Spleen (tissue), 11 donors: Measurements from ENCODE around the gene HTATSF1. TPM values are rescaled to one million over a fixed set of nuclear protein-coding genes. Genes with fewer than 3 reads are reported as not detected.

ENCODE experiments used
- DNase-seq: peaks from one replicate; pipeline ENCODE4 v3.0.0-alpha.2; 2020
- H3K27ac ChIP-seq, 8 donors: fragments of 200-600 bp; sonication (generic) in 7 of 8; 1 replicate in 4 of 8; 2 replicates in 4 of 8; pipeline versions ENCODE4 v1.5.0 to v1.8.0; 2016 to 2021; ENCODE audit warnings: inconsistent platforms in 4 of 8, mild to moderate bottlenecking in 4 of 8, moderate library complexity in 1 of 8
- H3K27me3 ChIP-seq, 7 donors: fragments of 200-600 bp; sonication (generic) in 6 of 7; replicated peaks in 1 of 7; 1 replicate in 4 of 7; 2 replicates in 3 of 7; pipeline versions ENCODE4 v1.5.0 to v1.8.0; 2016 to 2021; ENCODE audit warnings: inconsistent platforms in 3 of 7, mild to moderate bottlenecking in 1 of 7
- H3K36me3 ChIP-seq, 6 donors: fragments of 200-600 bp; sonication (generic) in 5 of 6; 1 replicate in 4 of 6; 2 replicates in 2 of 6; pipeline versions ENCODE4 v1.5.0 to v1.8.0; 2016 to 2021; ENCODE audit warnings: inconsistent platforms in 2 of 6
- H3K4me1 ChIP-seq, 6 donors: fragments of 200-600 bp; sonication (generic) in 5 of 6; 1 replicate in 3 of 6; 2 replicates in 3 of 6; pipeline versions ENCODE4 v1.5.0 to v1.8.0; 2016 to 2021; ENCODE audit warnings: inconsistent platforms in 3 of 6
- H3K4me3 ChIP-seq, 8 donors: fragments of 200-600 bp; sonication (generic) in 7 of 8; 1 replicate in 4 of 8; 2 replicates in 4 of 8; pipeline versions ENCODE4 v1.5.0 to v1.8.0; 2016 to 2021; ENCODE audit warnings: inconsistent platforms in 4 of 8, mild to moderate bottlenecking in 4 of 8, moderate library complexity in 2 of 8
- H3K9me3 ChIP-seq, 8 donors: fragments of 200-600 bp; sonication (generic) in 7 of 8; 1 replicate in 4 of 8; 2 replicates in 4 of 8; pipeline versions ENCODE4 v1.5.0 to v1.8.0; 2016 to 2021; ENCODE audit warnings: inconsistent platforms in 4 of 8
- CTCF ChIP-seq, 11 experiments: fragments of 200-600 bp in 7 of 11; fragments of 450-650 bp in 4 of 11; sonication (generic) in 4 of 11; IDR thresholded peaks in 8 of 11; conservative IDR thresholded peaks in 3 of 11; 1 replicate in 7 of 11; 2 replicates in 4 of 11; pipeline versions ENCODE4 v1.4.0 to v1.8.0; 2016 to 2021; ENCODE audit warnings: antibody characterized with exemption in 11 of 11, inconsistent platforms in 4 of 11, mild to moderate bottlenecking in 1 of 11
- POLR2A ChIP-seq, 3 donors: fragments of 450-650 bp; IDR thresholded peaks; one replicate each; pipeline ENCODE4 v1.5.1; 2017; ENCODE audit warnings: antibody characterized with exemption in 3 of 3, mild to moderate bottlenecking in 1 of 3
- POLR2AphosphoS5 ChIP-seq, 3 donors: sonication (generic); formaldehyde crosslinking; IDR thresholded peaks; one replicate each; pipeline ENCODE4 v1.5.1; 2017; ENCODE audit warnings: antibody characterized with exemption in 3 of 3
- WGBS, 5 donors: extraction: QIAGEN DNeasy Blood & Tissue Kit in 3 of 5; methylation state at CpG; one replicate each; pipeline versions ENCODE4 v1.1.5 to v1.1.7; 2013 to 2018; 5-methylcytosine and 5-hydroxymethylcytosine counted together
- intact Hi-C: fragments of 100-400 bp; cut with DNase I; formaldehyde crosslinking; loops from one replicate; pipeline ENCODE4 v1.15.0; 2023; ENCODE audit warnings: low total_unique reads
- polyA plus RNA-seq, 3 donors: library from polyadenylated mRNA; stranded (reverse); fragments of 200-250 nt; gene quantifications; one replicate each; pipeline ENCODE4 v1.2.1, GENCODE V29; 2013
- total RNA-seq, 7 donors: library from RNA; depleted of rRNA in 3 of 7; stranded (reverse); fragments of >200 nt in 3 of 7; fragmentation: NEBNext Ultra II Directional in 4 of 7; extraction: Animal tissue kit (Norgen Biotek cat#: 25700) in 4 of 7; gene quantifications; one replicate each; pipeline versions ENCODE4 v1.1.0 to v1.2.1, GENCODE V29; 2016 to 2021
- donor health status: healthy with polysubstance abuse.
- donor health status: DM: no; HTN: no; CAD: no; lungs with moderate emphysema.
- donor health status: DM: no; HTN: no; CAD: no.
- donor health status: Bipolar disorder and iron deficiency.
- donor health status: healthy.
- donor health status: DM: no; HTN: no; CAD: no.
- donor health status: DM: yes; HTN: yes; CAD: no.

HTATSF1 gene
- total and polyA plus RNA-seq, 10 donors = 15.8 to 40.5 (median 25.5) TPM

GRCh38 chrX:136534131-136534530 is 36.7 kb downstream of the HTATSF1 start:
- intact Hi-C loops = no loop called here
- H3K27me3 ChIP-seq = peaks cover 0 to 3% (median 0%) of the 10 kb centered on the region in 7 donors
- TF ChIP-seq POLR2A (IDR thresholded peaks at IDR 0.05) (no peak), CTCF (IDR thresholded peaks at IDR 0.05 in 8 of 11, conservative IDR thresholded peaks at IDR 0.05 in 3 of 11) (no peak), POLR2AphosphoS5 (IDR thresholded peaks at IDR 0.05) (no peak)

DNA sequence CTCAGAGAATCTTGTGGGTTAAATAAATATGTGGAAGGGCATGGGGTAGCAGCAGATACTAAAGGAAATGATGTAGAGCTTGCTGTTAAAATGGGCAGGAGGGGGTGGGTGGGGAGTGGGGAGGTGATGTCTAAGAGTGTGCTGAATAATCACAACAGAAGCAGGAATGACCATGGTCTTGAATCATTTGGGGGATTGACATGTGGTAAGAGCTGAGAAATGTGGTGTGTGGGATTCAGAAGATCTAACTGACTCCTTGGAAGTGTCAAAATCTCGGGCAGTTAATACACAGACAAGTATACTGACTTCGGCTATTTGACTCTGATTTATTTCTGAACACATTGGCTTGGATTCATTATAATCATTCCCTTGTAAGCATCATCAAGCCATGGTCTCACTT is 41.4 kb downstream of the HTATSF1 start:
- intact Hi-C loops = no loop called here
- H3K36me3 ChIP-seq = no peaks in the 10 kb centered on the region
- no peak for TF ChIP-seq POLR2A (IDR thresholded peaks at IDR 0.05)
- no peak for TF ChIP-seq POLR2AphosphoS5 (IDR thresholded peaks at IDR 0.05)
- TF ChIP-seq CTCF (IDR thresholded peaks at IDR 0.05 in 8 of 11, conservative IDR thresholded peaks at IDR 0.05 in 3 of 11) = no peak
- H3K27me3 ChIP-seq = peaks cover 0 to 3% (median 0%) of the 10 kb centered on the region in 7 donors
- no peak overlapping the region for H3K4me3 ChIP-seq
- no peaks in the 10 kb centered on the region for H3K4me1 ChIP-seq
- no peak for DNase-seq
- 53 to 79% (median 71%) methylated on average over 2 of the region's 2 CpGs for WGBS, 5 donors
- H3K27ac ChIP-seq = no peak overlapping the region
- no peaks in the 10 kb centered on the region for H3K9me3 ChIP-seq

More at GRCh38 chrX:136534131-136534530, 36.7 kb downstream of the HTATSF1 start:
- no peaks in the 10 kb centered on the region for H3K9me3 ChIP-seq
- H3K4me3 ChIP-seq = no peak overlapping the region
- no peaks in the 10 kb centered on the region for H3K4me1 ChIP-seq
- H3K36me3 ChIP-seq = no peaks in the 10 kb centered on the region
- no peak overlapping the region for H3K27ac ChIP-seq
- 69 to 96% (median 90%) methylated on average over 2 of the region's 2 CpGs for WGBS, 5 donors
- DNase-seq = no peak

DNA sequence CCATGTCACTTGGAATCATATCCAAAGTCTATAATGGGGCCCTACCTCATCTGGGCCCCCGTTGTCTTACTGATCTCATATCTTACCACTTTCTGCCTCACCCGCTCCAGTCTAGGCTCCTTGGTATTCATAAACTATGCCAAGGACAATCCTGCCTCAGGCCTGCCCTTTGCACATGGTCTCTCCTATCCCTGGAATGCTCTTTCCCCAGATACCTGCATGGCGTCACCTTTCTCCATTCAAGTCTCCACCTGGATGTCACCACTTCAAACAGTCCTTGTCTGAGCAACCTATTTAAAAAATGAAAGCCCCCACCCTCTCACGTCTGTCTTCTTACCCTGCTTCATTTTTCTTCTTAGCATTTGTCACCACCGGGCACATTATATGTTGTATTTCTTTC is 42.8 kb downstream of the HTATSF1 start:
- TF ChIP-seq POLR2AphosphoS5 (IDR thresholded peaks at IDR 0.05) (no peak), POLR2A (IDR thresholded peaks at IDR 0.05) (no peak), CTCF (IDR thresholded peaks at IDR 0.05 in 8 of 11, conservative IDR thresholded peaks at IDR 0.05 in 3 of 11) (no peak)

GRCh38 chrX:136541294-136541693 is 43.9 kb downstream of the HTATSF1 start:
- Histone ChIP-seq H3K27me3 (no peaks in the 10 kb centered on the region), H3K9me3 (no peaks in the 10 kb centered on the region), H3K27ac (no peak overlapping the region), H3K36me3 (no peaks in the 10 kb centered on the region), H3K4me3 (no peak overlapping the region), H3K4me1 (no peaks in the 10 kb centered on the region)
- TF ChIP-seq CTCF (IDR thresholded peaks at IDR 0.05 in 8 of 11, conservative IDR thresholded peaks at IDR 0.05 in 3 of 11) = no peak
- no peak for TF ChIP-seq POLR2AphosphoS5 (IDR thresholded peaks at IDR 0.05)
- no peak for TF ChIP-seq POLR2A (IDR thresholded peaks at IDR 0.05)
- no peak for DNase-seq
- intact Hi-C loops = no loop called here
- WGBS, 5 donors = 70 to 100% (median 90%) methylated on average over 1 to 3 of the region's 3 CpGs

More for the DNA sequence above, 42.8 kb downstream of the HTATSF1 start:
- intact Hi-C loops = no loop called here
- 71 to 97% (median 87%) methylated on average over 5 of the region's 5 CpGs for WGBS, 5 donors
- Histone ChIP-seq H3K4me1 (no peaks in the 10 kb centered on the region), H3K36me3 (no peaks in the 10 kb centered on the region), H3K27ac (no peak overlapping the region), H3K9me3 (no peaks in the 10 kb centered on the region), H3K4me3 (no peak overlapping the region), H3K27me3 (peaks cover 0 to 3% (median 0%) of the 10 kb centered on the region in 7 donors)
- no peak for DNase-seq
